NCI-H128 (cell line): ENCODE measurements around the gene ERBIN.
"Not testable (repeated sequence)": the region's sequence is repeated elsewhere in the genome, so short reads cannot be mapped to it uniquely, and the experiment has no call there.

Source experiments
- DNase-seq: peaks from one replicate; lab custom pipeline; 2025; ENCODE audit not compliant: unreplicated experiment; lab: John Stamatoyannopoulos, UW

Gene ERBIN

GRCh38 chr5:65999061-65999723 is 72.8 kb downstream of the ERBIN start:
- no peak for DNase-seq

- DNase-seq, result no peak
Observed at GRCh38 chr5:66001952-66002351, 75.6 kb downstream of the ERBIN start.

GRCh38 chr5:66002415-66002814 is 76.0 kb downstream of the ERBIN start:
- no peak for DNase-seq

GRCh38 chr5:66004216-66004615 is 77.8 kb downstream of the ERBIN start:
- no peak for DNase-seq

GRCh38 chr5:66009277-66009676 is 82.9 kb downstream of the ERBIN start:
- no peak for DNase-seq

- no peak for DNase-seq
Observed at GRCh38 chr5:66010476-66010875, 84.1 kb downstream of the ERBIN start.

- no peak for DNase-seq
Observed at GRCh38 chr5:66012271-66012670, 85.9 kb downstream of the ERBIN start.

GRCh38 chr5:66013397-66013796 is 87.0 kb downstream of the ERBIN start:
- no peak for DNase-seq

GRCh38 chr5:66013906-66014305 is 87.5 kb downstream of the ERBIN start:
- no peak for DNase-seq

GRCh38 chr5:66015196-66015960 is 89.0 kb downstream of the ERBIN start:
- no peak for DNase-seq

GRCh38 chr5:66021585-66021984 is 95.2 kb downstream of the ERBIN start:
- DNase-seq, result peak; percentile 21

GRCh38 chr5:66039296-66039695 is 112.9 kb downstream of the ERBIN start:
- DNase-seq, result no peak

GRCh38 chr5:66039701-66040100 is 113.3 kb downstream of the ERBIN start:
- no peak for DNase-seq

- DNase-seq, result no peak
Observed at GRCh38 chr5:66041627-66042026, 115.3 kb downstream of the ERBIN start.

GRCh38 chr5:66057239-66057638 is 130.9 kb downstream of the ERBIN start:
- DNase-seq, result no peak

- not testable (repeated sequence) for DNase-seq
Observed at GRCh38 chr5:66061320-66061719, 134.9 kb downstream of the ERBIN start.

GRCh38 chr5:66063061-66063460 is 136.7 kb downstream of the ERBIN start:
- DNase-seq, result not testable (repeated sequence)

GRCh38 chr5:66066826-66067225 is 140.5 kb downstream of the ERBIN start:
- no peak for DNase-seq

GRCh38 chr5:66072031-66072430 is 145.7 kb downstream of the ERBIN start:
- DNase-seq, result no peak

- DNase-seq, result no peak
Observed at GRCh38 chr5:66074901-66075300, 148.5 kb downstream of the ERBIN start.

GRCh38 chr5:66080664-66081063 is 154.3 kb downstream of the ERBIN start:
- no peak for DNase-seq

- no peak for DNase-seq
Observed at GRCh38 chr5:66089384-66089783, 163.0 kb downstream of the ERBIN start.

- no peak for DNase-seq
Observed at GRCh38 chr5:66100851-66101250, 174.5 kb downstream of the ERBIN start.
